ENCODE data around the gene TRIM38.

GRCh38 chr6:26025047-26025893 lies 62.7 kb downstream of the TRIM38 start:
- TF ChIP-seq, protein P1, sequence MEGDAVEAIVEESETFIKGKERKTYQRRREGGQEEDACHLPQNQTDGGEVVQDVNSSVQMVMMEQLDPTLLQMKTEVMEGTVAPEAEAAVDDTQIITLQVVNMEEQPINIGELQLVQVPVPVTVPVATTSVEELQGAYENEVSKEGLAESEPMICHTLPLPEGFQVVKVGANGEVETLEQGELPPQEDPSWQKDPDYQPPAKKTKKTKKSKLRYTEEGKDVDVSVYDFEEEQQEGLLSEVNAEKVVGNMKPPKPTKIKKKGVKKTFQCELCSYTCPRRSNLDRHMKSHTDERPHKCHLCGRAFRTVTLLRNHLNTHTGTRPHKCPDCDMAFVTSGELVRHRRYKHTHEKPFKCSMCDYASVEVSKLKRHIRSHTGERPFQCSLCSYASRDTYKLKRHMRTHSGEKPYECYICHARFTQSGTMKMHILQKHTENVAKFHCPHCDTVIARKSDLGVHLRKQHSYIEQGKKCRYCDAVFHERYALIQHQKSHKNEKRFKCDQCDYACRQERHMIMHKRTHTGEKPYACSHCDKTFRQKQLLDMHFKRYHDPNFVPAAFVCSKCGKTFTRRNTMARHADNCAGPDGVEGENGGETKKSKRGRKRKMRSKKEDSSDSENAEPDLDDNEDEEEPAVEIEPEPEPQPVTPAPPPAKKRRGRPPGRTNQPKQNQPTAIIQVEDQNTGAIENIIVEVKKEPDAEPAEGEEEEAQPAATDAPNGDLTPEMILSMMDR (IDR thresholded peaks at IDR 0.05; ENCODE audit: low read length): no peak
- no peak for TF ChIP-seq EZH2 (IDR thresholded peaks at IDR 0.05; ENCODE audit: borderline replicate concordance, low read length)
